GM19468 (cell line): Measurements from ENCODE around the gene PLIN5.

Experiments
- ATAC-seq: cut with Tn5 transposase; IDR thresholded peaks from one replicate; pipeline ENCODE4 v1.9.1; 2021; ENCODE audit warnings: mild to moderate bottlenecking, moderate library complexity, moderate number of reproducible peaks; ENCODE audit not compliant: unreplicated experiment; ENCODE audit errors: extremely low read depth

Gene PLIN5

DNA sequence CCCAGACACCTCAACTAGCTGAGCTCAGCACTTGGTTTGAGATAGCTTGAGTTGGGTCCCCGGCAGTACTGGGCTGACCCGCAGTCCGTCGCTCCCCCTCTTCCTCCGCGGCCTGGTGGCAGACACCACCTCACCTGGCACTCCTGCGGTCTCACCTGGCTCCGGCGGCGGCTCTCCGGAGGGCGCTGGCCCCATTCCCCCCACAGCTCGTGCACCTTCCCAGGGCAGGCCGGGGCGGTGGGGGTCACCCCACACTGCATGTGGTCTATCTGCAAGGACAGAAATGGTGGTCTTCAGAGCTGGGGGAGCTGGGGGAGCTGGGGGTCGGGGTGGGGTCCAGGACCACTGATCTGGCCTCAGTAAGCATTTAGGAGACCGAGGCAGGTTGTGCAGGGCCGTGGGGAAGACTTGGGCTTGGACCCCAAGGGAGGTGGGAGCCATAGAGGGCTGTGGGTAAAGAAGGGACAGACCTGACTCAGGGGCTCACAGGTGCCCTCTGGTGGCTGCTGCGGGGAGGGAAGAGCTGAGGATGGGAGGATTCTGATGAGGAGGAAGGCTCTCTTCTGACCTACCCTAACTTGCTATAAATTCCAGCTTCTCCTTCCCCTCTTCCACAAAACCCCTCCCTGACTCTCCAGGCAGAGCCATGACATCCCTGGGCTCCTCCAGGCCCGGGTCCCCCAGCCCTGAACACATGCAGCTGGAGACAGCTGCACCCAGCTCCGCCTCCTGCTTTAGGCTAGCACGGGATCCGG lies 10.0 kb downstream of the PLIN5 start:
- ATAC-seq = no peak

DNA sequence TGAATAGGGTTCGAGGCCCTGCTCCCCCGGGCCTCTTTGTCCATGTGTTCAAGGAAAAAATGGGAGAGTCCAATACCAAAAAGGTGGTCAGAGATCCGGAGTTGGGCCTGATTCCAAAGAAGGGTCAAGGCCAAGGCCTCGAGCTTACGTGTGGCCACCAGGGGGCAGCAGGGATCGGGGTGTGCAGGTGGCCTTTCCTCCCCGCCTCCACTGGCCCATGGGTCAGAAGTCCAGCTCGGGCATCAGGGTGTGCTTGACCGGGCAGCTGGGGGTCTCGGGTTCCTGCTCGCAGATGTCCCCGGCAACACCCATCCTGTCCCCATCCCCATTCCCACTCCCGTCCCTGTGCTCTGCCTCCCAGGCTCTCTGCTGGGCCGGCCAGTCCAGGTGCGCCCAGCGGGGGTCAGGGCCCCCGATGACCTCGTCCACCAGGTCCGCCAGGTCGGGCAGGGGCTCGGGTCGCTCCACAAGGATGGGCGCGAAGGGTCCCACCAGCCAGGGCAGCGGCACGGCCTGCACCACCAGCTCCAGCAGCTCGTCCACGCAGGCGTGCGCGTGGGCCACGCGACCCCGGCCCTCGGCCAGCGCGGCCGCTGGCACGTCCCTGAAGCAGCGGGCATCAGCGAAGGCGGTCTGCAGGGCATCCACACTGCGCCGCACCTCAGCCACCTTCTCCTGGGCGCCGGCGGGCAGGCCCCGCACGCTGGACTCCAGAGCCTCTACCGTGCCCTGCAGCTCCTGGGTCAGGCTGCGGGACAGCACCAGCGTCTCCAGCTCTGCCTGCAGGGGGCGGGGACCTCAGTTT lies 11.5 kb downstream of the PLIN5 start:
- ATAC-seq = no peak

DNA sequence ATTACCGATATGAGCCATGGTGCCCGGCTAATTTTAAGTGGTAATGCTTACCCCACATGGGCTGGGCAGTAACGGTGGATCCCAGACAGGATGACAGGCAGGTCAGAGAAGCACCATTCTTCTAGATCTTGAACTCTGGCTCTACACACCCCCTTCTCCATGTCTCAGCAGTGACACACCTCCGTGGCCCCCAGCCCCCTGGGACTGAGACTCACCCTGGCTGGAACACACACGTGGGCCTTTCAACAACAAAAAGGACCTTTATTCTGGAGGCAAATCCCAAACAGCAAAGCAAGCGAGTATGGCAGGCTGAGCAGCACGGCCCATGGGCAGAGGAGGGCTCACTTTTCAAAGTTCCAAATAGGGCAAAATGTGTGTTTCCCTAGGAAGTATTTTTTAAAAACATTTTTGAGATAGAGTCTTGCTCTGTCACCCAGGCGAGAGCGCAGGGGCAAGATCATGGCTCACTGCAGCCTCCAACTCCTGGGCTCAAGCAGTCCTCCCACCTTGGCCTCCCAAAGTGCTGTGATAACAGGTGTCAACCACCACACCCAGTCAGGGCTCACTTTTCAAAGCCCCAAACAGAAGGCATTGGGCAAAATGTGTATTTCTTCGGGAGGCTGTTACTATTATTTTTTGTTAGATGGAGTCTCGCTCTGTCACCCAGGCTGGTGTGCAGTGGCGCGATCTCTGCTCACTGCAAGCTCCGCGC lies 12.6 kb downstream of the PLIN5 start:
- no peak for ATAC-seq

DNA sequence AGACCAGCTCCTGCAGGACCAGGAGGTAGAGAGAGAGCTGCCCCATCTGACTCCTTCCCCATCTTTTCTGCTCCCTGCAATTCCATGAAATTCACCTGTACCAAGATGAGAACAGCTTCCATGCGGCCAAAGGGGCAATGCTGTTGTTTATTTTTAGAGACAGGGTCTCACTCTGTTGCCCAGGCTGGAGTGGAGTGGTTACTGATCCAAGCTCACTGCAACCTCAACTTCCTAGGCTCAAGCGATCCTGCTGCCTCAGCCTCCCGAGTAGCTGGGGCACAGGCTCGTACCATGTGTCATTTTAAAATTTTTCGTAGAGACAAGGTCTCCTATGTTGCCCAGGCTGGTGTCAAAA lies 13.2 kb downstream of the PLIN5 start:
- ATAC-seq = no peak

DNA sequence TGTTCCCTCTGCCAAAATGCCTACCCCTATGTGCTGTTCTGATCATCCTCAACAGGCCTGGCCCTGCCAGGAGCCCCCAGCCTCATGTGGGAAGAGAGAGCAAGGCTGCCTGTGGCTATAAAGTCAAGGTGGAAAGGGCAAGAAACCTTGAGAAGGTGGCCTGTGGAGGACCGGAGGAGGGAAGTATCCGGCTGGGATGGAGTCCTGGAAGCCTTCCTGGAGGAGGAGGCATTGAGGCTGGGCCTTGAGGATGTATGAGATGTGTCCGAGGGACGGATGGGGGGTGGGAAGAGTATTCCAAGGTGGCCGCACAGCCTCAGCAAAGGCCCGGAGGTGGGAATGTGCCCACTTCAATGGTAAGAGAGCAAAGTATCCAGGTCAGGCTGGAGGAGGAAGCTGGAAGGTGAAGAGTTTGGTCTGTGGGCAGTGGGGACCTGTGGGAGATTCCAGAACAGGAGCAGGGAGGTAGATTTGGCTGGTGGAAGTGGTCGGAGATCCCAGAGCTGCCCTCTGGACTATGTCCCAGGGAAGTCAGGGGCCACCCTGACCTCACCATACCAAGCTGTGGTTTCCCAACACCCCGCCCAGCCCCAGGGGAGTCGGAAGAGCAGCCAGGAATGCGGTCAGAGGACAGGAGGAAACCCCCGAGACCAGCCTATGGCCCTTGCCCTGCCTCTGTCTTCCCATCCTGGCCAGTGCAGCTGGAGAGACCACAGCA lies 13.7 kb downstream of the PLIN5 start:
- no peak for ATAC-seq

DNA sequence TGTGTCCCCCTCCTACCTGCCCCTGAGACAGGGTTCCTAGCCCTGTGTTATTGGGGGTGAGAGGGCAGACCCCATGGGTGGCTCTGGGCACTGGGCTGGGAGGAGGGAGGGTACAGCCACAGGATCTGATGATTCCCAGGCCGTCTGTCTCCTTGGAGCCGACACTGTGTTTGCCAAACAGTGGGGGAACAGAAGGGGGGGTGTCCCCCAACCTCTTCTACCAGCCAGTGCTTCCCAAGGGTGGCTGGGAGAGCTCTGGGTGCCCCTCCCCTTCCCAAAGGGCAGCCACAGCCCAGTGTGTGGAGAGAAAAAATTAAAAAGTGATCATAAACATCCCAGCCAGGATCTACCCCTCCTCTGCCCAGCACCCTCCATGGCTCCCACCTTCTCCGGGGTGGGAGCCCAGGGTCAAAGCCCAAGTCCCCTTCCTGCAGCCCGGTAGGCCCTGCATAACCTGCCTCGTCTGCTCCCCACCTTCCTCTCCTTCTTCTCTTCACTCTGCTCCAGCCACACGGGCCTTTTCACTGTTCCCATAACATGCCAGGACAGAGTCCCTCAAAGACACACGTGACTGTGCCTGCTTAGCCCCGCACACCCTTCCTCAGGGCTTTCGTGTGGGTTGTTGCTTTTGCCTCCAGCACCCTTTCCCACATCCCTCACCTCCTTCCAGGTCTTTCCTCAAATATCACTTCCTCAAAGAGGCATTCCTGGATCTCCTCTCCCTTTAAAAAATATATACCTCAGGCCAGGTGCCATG lies 15.3 kb downstream of the PLIN5 start:
- ATAC-seq = no peak

DNA sequence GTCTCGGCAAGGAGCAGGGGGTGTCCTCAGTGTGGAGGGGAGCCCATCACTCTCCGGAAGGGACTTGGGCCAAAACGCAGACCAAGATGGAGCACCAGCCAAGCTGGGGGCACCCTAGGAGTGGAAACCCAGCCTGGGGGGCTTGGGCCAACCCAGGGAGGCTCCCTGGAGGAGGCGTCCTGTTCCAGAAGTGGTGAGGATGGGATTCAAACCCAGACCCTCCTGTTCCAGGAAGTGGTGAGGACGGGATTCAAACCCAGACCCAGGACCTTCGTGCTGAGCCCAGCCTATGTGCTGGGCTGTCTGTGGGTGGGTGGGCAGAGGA lies 15.9 kb downstream of the PLIN5 start:
- no peak for ATAC-seq

DNA sequence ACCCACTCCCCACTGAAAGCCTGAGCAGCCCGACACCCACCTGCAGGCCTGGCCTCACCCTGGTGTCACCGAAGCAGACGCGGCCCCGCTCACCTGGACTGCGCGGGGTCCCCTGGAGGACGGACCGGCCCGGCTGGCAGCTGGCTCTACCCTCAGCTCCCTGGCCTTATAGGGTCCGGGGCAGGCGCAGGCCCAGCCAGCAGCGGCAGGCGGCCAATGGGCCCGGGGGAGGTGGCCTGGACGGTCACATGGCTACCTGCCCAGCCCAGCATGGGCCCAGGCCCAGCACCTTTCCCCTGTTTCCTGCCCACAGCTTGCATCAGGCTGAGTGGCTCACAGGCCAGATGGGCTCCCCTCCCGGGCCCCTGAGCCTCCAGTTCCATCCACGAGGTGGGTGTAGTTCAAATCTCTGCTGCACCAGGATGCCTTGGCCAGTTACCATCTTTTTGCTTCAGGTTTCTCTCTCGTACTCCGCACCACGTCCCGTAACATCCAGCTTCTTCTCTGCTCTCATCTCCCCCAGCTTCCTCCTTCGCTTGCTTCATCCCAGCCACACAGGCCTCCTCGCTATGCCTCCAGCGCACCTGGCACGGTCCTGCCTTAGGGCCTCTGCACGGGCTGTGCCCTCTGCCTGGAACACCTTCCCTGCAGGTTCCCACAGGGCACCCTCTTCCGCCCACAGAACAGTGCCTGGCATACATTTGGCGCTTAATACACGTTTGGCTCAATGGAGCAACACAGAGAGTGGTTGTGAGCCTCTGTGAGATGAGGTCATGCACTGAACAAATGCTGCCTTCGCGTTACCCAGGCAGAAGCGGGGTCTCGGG lies 16.5 kb downstream of the PLIN5 start, which contains the start of gene PLIN4:
Gene PLIN4 (minus strand): TSS at position 142 of the 827 bp plus-strand sequence. CDS start 214 bp downstream, outside the sequence.
- ATAC-seq = no peak

DNA sequence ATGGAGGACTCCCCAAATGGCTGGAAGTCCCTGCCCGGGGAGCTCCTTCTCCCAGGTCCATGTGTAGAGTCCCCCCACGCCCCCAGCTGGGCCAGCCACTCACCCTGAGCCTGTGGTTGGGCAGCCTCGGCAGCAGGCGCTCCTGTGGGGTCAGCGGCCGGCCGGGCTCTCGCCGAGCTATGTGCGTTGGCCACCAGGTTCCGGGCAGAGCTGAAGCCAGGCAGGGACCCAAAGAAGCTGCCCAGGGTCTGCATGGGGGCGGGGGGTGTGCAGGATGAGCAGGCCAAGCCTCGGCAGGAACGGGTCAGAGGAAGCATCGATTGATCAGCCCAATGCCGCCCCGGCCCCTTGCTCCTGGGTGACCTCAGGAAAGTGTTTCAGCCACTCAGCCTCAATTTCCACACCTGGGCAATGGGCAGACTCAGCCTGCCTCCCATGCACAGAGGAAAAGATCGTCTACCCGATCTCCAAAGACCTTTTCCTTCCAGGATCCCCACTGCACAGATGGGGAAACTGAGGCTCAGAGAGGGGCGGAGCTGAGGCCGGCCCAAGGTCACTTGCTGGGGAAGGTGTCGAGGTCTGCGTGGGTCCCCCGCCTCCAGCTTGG lies 17.5 kb downstream of the PLIN5 start:
- ATAC-seq = no peak

DNA sequence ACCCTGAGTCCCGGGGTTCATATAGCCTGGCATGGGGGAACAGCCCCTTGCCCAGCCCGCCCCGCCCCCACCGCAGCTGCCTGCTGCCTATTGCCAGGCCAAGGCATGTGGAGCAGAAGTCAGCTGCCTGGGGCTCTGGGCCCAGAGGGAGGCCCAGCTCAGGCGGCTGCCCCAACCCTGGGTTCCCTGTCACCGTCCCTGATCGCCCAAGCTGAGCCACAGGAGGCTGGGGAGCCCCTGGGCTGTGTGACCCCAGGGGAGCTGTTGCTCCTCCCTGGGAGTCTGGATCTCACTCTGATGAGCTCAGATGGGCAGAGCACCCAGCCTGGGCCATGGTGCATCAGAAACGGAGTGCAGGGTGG lies 18.1 kb downstream of the PLIN5 start:
- no peak for ATAC-seq

DNA sequence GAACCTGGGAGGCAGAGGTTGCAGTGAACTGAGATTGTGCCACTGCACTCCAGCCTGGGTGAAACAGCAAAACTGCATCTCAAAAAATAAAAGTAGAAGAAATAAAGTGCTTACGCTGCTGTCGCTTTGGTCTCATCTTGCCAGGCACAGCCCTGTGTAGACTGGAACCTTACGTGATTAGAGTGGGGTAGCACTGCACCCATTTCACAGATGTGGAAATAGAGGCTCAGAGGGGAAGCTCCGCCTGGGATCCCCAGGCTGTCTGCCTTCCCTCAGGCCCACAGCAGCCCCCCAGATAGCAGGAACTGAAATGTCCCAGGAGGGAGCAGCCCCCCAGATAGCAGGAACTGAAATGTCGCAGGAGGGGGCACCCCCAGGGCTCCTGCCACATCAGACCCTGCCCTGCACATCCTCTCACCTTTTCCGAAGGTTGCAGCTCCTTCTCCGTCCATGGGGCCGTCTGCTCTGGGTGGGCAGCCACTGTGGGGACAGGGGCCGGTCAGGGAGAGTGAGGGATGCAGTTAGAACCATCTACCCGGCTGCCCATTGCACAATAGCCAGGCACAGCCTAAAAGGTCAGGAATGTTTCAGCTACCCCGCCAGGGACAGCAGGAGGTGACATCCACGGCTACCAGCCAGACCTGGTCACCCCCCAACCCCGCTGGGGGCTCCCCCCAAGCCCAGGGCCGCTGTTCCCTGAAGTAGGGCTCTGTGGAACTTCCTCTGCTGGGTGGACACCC lies 18.7 kb downstream of the PLIN5 start:
- ATAC-seq = no peak

DNA sequence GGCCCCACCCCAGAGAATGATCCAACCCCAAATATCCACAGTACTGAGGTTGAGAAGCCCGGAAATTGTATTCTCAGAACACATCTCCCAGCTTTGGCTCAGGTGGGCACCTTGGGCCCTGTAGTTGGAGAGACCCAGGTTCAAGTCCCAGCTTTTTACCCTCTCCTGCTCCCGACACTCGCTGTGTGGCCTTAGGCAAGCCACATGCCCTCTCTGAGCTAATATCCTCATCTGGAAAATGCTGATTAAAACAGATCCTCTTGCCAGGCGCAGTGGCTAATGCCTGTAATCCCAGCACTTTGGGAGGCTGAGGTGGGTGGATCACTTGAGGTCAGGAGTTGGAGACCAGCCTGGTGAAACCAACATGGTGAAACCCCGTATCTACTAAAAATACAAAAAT lies 19.3 kb downstream of the PLIN5 start:
- ATAC-seq = no peak

DNA sequence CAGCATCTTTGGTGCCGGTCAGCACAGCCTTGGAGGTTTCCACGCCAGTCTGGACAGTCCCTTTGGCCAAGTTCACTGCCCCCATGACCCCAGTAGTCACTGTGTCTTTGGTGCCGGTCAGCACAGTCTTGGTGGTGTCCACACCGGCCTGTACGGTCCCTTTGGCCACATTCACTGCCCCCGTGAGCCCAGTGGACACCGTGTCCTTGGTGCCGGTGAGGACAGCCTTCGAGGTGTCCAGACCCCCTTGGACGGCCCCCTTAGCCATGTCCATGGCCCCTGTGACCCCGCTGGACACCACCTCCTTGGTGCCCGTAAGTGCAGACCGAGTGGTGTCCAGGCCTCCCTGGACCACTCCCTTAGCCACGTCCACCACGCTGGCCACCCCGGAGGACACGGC lies 21.8 kb downstream of the PLIN5 start:
- ATAC-seq = no peak

DNA sequence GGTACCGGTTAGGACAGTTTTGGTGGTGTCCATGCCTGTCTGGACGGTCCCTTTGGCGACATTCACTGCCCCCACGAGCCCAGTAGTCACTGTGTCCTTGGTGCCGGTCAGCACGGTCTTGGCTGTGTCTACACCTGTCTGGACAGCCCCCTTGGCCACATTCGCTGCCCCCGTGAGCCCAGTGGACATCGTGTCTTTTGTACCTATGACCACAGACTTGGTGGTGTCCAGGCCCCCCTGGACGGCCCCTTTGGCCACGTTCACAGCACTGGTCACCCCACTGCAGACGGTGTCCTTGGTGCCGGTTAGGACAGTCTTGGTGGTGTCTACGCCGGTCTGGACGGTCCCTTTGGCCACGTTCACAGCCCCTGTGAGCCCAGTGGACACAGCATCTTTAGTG lies 23.0 kb downstream of the PLIN5 start:
- ATAC-seq = no peak

DNA sequence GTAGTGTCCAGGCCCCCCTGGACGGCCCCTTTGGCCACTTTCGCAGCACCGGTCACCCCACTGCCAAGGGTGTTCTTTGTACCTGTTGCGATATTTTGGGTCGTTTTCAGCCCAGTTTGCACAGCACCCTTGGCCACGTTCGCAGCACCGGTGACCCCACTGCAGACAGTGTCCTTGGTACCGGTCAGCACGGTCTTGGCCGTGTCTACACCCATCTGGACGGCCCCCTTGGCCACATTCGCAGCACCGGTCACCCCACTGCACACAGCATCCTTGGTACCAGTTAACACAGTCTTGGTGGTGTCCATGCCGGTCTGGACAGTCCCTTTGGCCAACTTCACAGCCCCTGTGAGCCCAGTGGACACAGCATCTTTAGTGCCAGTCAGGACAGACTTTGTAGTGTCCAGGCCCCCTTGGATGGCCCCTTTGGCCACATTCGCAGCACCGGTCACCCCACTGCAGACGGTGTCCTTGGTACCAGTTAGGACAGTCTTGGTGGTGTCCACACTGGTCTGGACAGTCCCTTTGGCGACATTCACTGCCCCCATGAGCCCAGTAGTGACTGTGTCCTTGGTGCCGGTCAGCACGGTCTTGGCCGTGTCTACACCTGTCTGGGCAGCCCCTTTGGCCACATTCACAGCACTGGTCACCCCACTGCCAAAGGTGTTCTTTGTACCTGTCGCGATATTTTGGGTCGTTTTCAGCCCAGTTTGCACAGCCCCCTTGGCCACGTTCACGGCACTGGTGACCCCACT lies 23.5 kb downstream of the PLIN5 start:
- ATAC-seq = no peak

DNA sequence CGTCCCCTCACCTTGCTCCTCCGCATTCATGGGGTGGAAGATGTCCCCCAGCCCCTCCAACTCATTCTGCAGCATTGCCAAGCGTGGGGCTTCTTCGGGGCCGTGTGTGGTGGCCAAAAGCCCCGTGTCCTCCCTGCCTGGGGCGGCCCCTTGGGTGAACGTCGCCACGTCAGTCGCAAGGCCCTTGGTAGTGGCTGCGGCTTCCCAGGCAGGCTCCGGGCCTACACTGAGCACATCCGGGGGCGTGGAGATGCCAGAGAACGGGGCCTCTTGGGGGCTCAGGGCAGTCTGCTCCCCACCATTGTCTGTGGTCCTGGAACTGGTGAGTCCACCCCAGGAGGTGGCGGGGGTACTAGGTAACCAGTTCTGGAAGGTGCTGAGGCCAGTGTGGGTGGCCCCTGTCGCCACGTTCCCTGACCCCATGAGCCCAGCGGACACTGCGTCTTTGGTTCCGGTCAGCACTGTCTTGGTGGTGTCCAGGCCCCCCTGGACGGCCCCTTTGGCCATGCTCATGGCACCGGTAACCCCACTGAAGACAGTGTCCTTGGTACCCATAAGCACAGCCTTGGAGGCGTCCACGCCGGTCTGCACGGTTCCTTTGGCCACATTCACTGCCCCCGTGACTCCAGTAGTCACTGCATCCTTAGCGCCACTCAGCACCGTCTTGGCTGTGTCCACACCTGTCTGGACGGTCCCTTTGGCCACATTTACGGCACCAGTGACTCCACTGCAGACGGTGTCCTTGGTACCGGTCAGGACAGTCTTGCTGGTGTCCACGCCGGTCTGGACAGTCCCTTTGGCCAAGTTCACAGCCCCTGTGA lies 24.4 kb downstream of the PLIN5 start:
- ATAC-seq = no peak

DNA sequence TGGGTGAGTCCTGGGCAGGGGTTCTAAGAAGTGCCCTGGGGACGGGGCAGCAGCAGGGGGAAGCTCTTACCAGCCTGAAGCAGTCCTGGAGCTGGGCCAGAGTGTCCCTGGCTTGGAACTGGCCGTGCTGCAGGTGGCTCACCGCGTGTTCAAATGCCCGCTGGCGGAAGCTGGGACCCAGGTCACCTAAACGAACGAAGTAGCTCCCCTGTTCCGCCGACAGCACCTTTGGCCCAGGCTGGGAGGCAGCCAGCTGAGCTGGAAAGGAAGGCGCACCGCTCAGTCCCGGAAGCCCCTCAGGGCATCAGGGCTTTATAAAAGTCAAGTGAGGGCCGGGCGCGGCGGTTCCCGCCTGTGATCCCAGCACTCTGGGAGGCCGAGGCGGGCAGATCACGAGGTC lies 26.3 kb downstream of the PLIN5 start:
- ATAC-seq = no peak
